ENCODE results near the gene GPLD1. TPM values are rescaled to one million over a fixed set of nuclear protein-coding genes. Genes with fewer than 3 reads are reported as not detected.
"Not testable (repeated sequence)": the region's sequence is repeated elsewhere in the genome, so short reads cannot be mapped to it uniquely, and the experiment has no call there.

The GPLD1 gene
- total and polyA plus RNA-seq, 4 donors: 15.5 to 62.0 (median 22.2) TPM

GRCh38 chr6:24401458-24401857, 87.9 kb downstream of the GPLD1 start:
- Histone ChIP-seq H3K27ac (ENCODE audit: low read depth in 1 of 2, low read length in 2 of 2) (no peak overlapping the region), H3K4me1 (ENCODE audit: control insufficient read depth in 4 of 4, insufficient read depth in 4 of 4, low read length in 3 of 4) (peaks cover 0 to 20% (median 1%) of the 10 kb centered on the region in 4 donors), H3K9ac (ENCODE audit: low read depth in 1 of 2, low read length in 2 of 2) (no peak overlapping the region), H3K4me3 (ENCODE audit: low read depth in 1 of 3, low read length in 3 of 3) (no peak overlapping the region), H3K36me3 (ENCODE audit: control insufficient read depth in 4 of 4, insufficient read depth in 3 of 4, low read depth in 1 of 4, low read length in 3 of 4) (peaks cover 0 to 4% (median 3%) of the 10 kb centered on the region in 4 donors), H3K27me3 (ENCODE audit: control insufficient read depth in 4 of 4, insufficient read depth in 4 of 4, low read length in 3 of 4) (no peaks in the 10 kb centered on the region), H3K9me3 (ENCODE audit: control insufficient read depth in 4 of 4, low read length in 3 of 4) (peaks cover 0 to 3% (median 0%) of the 10 kb centered on the region in 4 donors)
- 73% methylated on average over 4 of the region's 4 CpGs for WGBS
- no peak for TF ChIP-seq REST (IDR thresholded peaks at IDR 0.05)
- no peak for TF ChIP-seq SP1 (IDR thresholded peaks at IDR 0.05)
- TF ChIP-seq FOXA2 (IDR thresholded peaks at IDR 0.05): no peak
- TF ChIP-seq EGR1 (IDR thresholded peaks at IDR 0.05; ENCODE audit: low read depth in 2 of 2): no peak
- no peak for DNase-seq (ENCODE audit: low spot score)

DNA sequence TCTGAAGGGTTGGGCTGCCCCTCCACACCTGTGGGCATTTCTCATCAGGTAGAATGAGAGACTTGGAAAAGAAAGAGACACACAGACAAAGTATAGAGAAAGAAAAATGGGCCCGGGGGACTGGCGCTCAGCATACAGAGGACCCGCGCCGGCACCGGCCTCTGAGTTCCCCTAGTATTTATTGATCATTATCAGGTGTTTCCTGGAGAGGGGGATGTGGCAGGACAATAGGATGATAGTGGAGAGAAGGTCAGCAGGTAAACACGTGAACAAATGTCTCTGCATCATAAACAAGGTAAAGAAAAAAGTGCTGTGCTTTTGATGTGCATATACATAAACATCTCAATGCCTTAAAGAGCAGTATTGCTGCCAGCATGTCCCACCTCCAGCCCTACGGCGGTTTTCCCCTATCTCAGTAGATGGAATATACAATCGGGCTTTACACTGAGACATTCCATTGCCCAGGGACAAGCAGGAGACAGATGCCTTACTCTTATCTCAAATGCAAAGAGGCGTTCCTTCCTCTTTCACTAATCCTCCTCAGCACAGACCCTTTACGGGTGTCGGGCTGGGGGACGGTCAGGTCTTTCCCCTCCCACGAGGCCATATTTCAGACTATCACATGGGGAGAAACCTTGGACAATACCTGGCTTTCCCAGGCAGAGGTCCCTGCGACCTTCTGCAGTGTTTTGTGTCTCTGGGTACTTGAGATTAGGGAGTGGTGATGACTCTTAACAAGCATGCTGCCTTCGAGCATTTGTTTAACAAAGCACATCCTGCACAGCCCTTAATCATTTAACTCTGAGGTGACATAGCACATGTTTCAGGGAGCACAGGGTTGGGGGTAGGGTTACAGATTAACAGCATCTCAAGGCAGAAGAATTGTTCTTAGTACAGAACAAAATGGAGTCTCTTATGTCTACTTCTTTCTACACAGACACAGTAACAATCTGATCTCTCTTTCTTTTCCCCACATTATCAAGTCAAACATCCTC, 89.0 kb downstream of the GPLD1 start:
- not testable (repeated sequence) for H3K27me3 ChIP-seq (ENCODE audit: control insufficient read depth in 4 of 4, insufficient read depth in 4 of 4, low read length in 3 of 4); DNase-seq (ENCODE audit: low spot score)
- 29% methylated on average over 17 of the region's 17 CpGs for whole genome bisulfite sequencing

GRCh38 chr6:24397631-24398030, 91.7 kb downstream of the GPLD1 start:
- Histone ChIP-seq H3K9me3 (ENCODE audit: control insufficient read depth in 4 of 4, low read length in 3 of 4) (peaks cover 0 to 3% (median 0%) of the 10 kb centered on the region in 4 donors), H3K36me3 (ENCODE audit: control insufficient read depth in 4 of 4, insufficient read depth in 3 of 4, low read depth in 1 of 4, low read length in 3 of 4) (no peaks in the 10 kb centered on the region), H3K4me3 (ENCODE audit: low read depth in 1 of 3, low read length in 3 of 3) (no peak overlapping the region), H3K27me3 (ENCODE audit: control insufficient read depth in 4 of 4, insufficient read depth in 4 of 4, low read length in 3 of 4) (no peaks in the 10 kb centered on the region), H3K27ac (ENCODE audit: low read depth in 1 of 2, low read length in 2 of 2) (no peak overlapping the region), H3K4me1 (ENCODE audit: control insufficient read depth in 4 of 4, insufficient read depth in 4 of 4, low read length in 3 of 4) (peaks cover 0 to 2% (median 0%) of the 10 kb centered on the region in 4 donors), H3K9ac (ENCODE audit: low read depth in 1 of 2, low read length in 2 of 2) (no peak overlapping the region)
- 56% methylated on average over 1 of the region's 1 CpG for WGBS
- DNase-seq (ENCODE audit: low spot score): no peak
- TF ChIP-seq RXRA (IDR thresholded peaks at IDR 0.05) (no peak), NR2F2 (IDR thresholded peaks at IDR 0.05) (no peak), EGR1 (IDR thresholded peaks at IDR 0.05; ENCODE audit: low read depth in 2 of 2) (no peak), TAF1 (conservative IDR thresholded peaks at IDR 0.05) (no peak), FOXA2 (IDR thresholded peaks at IDR 0.05) (no peak), HNF4A (conservative IDR thresholded peaks at IDR 0.05) (no peak), REST (IDR thresholded peaks at IDR 0.05) (no peak), FOXA1 (IDR thresholded peaks at IDR 0.05) (no peak), YY1 (IDR thresholded peaks at IDR 0.05) (no peak), SP1 (IDR thresholded peaks at IDR 0.05) (no peak), MAX (IDR thresholded peaks at IDR 0.05) (no peak), JUND (IDR thresholded peaks at IDR 0.05) (no peak), HNF4G (IDR thresholded peaks at IDR 0.05) (no peak), GABPA (IDR thresholded peaks at IDR 0.05 in 1 of 2, conservative IDR thresholded peaks at IDR 0.05 in 1 of 2) (no peak)
- TF ChIP-seq, protein P1, sequence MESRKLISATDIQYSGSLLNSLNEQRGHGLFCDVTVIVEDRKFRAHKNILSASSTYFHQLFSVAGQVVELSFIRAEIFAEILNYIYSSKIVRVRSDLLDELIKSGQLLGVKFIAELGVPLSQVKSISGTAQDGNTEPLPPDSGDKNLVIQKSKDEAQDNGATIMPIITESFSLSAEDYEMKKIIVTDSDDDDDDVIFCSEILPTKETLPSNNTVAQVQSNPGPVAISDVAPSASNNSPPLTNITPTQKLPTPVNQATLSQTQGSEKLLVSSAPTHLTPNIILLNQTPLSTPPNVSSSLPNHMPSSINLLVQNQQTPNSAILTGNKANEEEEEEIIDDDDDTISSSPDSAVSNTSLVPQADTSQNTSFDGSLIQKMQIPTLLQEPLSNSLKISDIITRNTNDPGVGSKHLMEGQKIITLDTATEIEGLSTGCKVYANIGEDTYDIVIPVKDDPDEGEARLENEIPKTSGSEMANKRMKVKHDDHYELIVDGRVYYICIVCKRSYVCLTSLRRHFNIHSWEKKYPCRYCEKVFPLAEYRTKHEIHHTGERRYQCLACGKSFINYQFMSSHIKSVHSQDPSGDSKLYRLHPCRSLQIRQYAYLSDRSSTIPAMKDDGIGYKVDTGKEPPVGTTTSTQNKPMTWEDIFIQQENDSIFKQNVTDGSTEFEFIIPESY (IDR thresholded peaks at IDR 0.05): no peak

More for the DNA sequence above, 89.0 kb downstream of the GPLD1 start:
- not testable (repeated sequence) for H3K27ac ChIP-seq (ENCODE audit: low read depth in 1 of 2, low read length in 2 of 2); H3K36me3 ChIP-seq (ENCODE audit: control insufficient read depth in 4 of 4, insufficient read depth in 3 of 4, low read depth in 1 of 4, low read length in 3 of 4); H3K9ac ChIP-seq (ENCODE audit: low read depth in 1 of 2, low read length in 2 of 2); H3K9me3 ChIP-seq (ENCODE audit: control insufficient read depth in 4 of 4, low read length in 3 of 4); H3K4me3 ChIP-seq (ENCODE audit: low read depth in 1 of 3, low read length in 3 of 3)
- H3K4me1 ChIP-seq (ENCODE audit: control insufficient read depth in 4 of 4, insufficient read depth in 4 of 4, low read length in 3 of 4): peaks cover 0 to 20% (median 1%) of the 10 kb centered on the region in 4 donors
